Fibroblast of lung (primary cell): Measurements from ENCODE around the gene MEIS2.

Experiments
- EZH2 ChIP-seq: IDR thresholded peaks from 2 replicates; pipeline ENCODE4 v1.5.1; 2012; ENCODE audit warnings: low read length, control low read depth, mild to moderate bottlenecking; ENCODE audit errors: missing control alignments
- TF ChIP-seq, protein P1 (sequence below), 2 donors: IDR thresholded peaks in 1 of 2; conservative IDR thresholded peaks in 1 of 2; 1 replicate in 1 of 2; 2 replicates in 1 of 2; pipeline ENCODE4 v1.5.1; 2011 to 2012; ENCODE audit warnings: low read length in 2 of 2, control low read depth in 1 of 2, inconsistent platforms in 1 of 2, low read depth in 1 of 2, mild to moderate bottlenecking in 1 of 2

GRCh38 chr15:37075777-37076176, 24.6 kb downstream of the MEIS2 start:
- TF ChIP-seq, protein P1, sequence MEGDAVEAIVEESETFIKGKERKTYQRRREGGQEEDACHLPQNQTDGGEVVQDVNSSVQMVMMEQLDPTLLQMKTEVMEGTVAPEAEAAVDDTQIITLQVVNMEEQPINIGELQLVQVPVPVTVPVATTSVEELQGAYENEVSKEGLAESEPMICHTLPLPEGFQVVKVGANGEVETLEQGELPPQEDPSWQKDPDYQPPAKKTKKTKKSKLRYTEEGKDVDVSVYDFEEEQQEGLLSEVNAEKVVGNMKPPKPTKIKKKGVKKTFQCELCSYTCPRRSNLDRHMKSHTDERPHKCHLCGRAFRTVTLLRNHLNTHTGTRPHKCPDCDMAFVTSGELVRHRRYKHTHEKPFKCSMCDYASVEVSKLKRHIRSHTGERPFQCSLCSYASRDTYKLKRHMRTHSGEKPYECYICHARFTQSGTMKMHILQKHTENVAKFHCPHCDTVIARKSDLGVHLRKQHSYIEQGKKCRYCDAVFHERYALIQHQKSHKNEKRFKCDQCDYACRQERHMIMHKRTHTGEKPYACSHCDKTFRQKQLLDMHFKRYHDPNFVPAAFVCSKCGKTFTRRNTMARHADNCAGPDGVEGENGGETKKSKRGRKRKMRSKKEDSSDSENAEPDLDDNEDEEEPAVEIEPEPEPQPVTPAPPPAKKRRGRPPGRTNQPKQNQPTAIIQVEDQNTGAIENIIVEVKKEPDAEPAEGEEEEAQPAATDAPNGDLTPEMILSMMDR (conservative IDR thresholded peaks at IDR 0.05 in 1 of 2, IDR thresholded peaks at IDR 0.05 in 1 of 2; ENCODE audit: low read depth in 1 of 2, low read length in 2 of 2), result no peak
- TF ChIP-seq EZH2, result no peak
